IPS-18a (cell line): ENCODE measurements around the gene LIME1.
A peak's percentile ranks its signal among the peaks of the same experiment; 100 is the strongest.

Experiments used
- H3K27ac ChIP-seq: one replicate; pipeline ENCODE4 v1.5.1; 2013; ENCODE audit warnings: low read length
- H3K27me3 ChIP-seq: one replicate; pipeline ENCODE4 v1.6.1; 2013; ENCODE audit warnings: mild to moderate bottlenecking, low read length; ENCODE audit not compliant: control insufficient read depth, insufficient read depth
- H3K36me3 ChIP-seq: one replicate; pipeline ENCODE4 v1.6.1; 2013; ENCODE audit warnings: low read depth, low read length; ENCODE audit not compliant: control insufficient read depth
- H3K4me1 ChIP-seq: one replicate; pipeline ENCODE4 v1.6.1; 2013; ENCODE audit warnings: low read depth, low read length; ENCODE audit not compliant: control insufficient read depth
- H3K4me3 ChIP-seq: one replicate; pipeline ENCODE4 v1.5.1; 2013; ENCODE audit warnings: low read length
- H3K9ac ChIP-seq: one replicate; pipeline ENCODE4 v1.6.1; 2013; ENCODE audit warnings: mild to moderate bottlenecking, low read length, moderate library complexity
- H3K9me3 ChIP-seq: one replicate; pipeline ENCODE4 v1.6.1; 2013; ENCODE audit warnings: low read depth, low read length; ENCODE audit not compliant: control insufficient read depth

LIME1 gene

GRCh38 chr20:63738687-63739129 is 2.2 kb downstream of the LIME1 start:
- H3K27me3 ChIP-seq = no peaks in the 10 kb centered on the region
- peaks cover 4% of the 10 kb centered on the region for H3K4me1 ChIP-seq
- no peaks in the 10 kb centered on the region for H3K9me3 ChIP-seq
- peak overlapping the region; percentile 51 for H3K4me3 ChIP-seq
- peaks cover 5% of the 10 kb centered on the region for H3K36me3 ChIP-seq
- H3K9ac ChIP-seq = no peak overlapping the region
- H3K27ac ChIP-seq = no peak overlapping the region

- Histone ChIP-seq H3K4me3 (peak within 1 kb of the TSS; percentile 75), H3K4me1 (peaks cover 4% of the 10 kb centered on the region), H3K36me3 (peaks cover 8% of the 10 kb centered on the region)
Observed at GRCh38 chr20:63739130-63740069, 2.9 kb downstream of the LIME1 start, which contains the start of gene SLC2A4RG. TSS of gene SLC2A4RG (plus strand) at chr20:63739776. CDS start at chr20:63739913, 137 bp downstream.

GRCh38 chr20:63740070-63740626 is 3.7 kb downstream of the LIME1 start:
- no peaks in the 10 kb centered on the region for H3K9me3 ChIP-seq
- peaks cover 5% of the 10 kb centered on the region for H3K36me3 ChIP-seq
- H3K4me3 ChIP-seq = peak overlapping the region; percentile 75
- peak overlapping the region; percentile 48 for H3K9ac ChIP-seq
- H3K4me1 ChIP-seq = peaks cover 4% of the 10 kb centered on the region
- H3K27ac ChIP-seq = no peak overlapping the region
- H3K27me3 ChIP-seq = no peaks in the 10 kb centered on the region

More at GRCh38 chr20:63739130-63740069, 2.9 kb downstream of the LIME1 start, which contains the start of gene SLC2A4RG:
- Histone ChIP-seq H3K27ac (no peak within 1 kb of the TSS), H3K27me3 (no peaks in the 10 kb centered on the region), H3K9me3 (no peaks in the 10 kb centered on the region), H3K9ac (peak within 1 kb of the TSS; percentile 48)

GRCh38 chr20:63740627-63741353 is 4.3 kb downstream of the LIME1 start:
- Histone ChIP-seq H3K36me3 (peaks cover 5% of the 10 kb centered on the region), H3K4me3 (peak overlapping the region; percentile 75), H3K4me1 (peaks cover 4% of the 10 kb centered on the region), H3K9me3 (no peaks in the 10 kb centered on the region), H3K27me3 (no peaks in the 10 kb centered on the region), H3K9ac (peak overlapping the region; percentile 48), H3K27ac (no peak overlapping the region)

GRCh38 chr20:63741354-63741675 is 4.9 kb downstream of the LIME1 start:
- H3K36me3 ChIP-seq = peaks cover 5% of the 10 kb centered on the region
- peaks cover 4% of the 10 kb centered on the region for H3K4me1 ChIP-seq
- peak overlapping the region; percentile 48 for H3K9ac ChIP-seq
- no peak overlapping the region for H3K27ac ChIP-seq
- no peaks in the 10 kb centered on the region for H3K27me3 ChIP-seq
- no peaks in the 10 kb centered on the region for H3K9me3 ChIP-seq
- H3K4me3 ChIP-seq = peak overlapping the region; percentile 75

GRCh38 chr20:63741676-63742380 is 5.4 kb downstream of the LIME1 start:
- Histone ChIP-seq H3K4me1 (peaks cover 4% of the 10 kb centered on the region), H3K27ac (no peak overlapping the region), H3K4me3 (peak overlapping the region; percentile 75)

GRCh38 chr20:63742381-63743024 is 6.0 kb downstream of the LIME1 start:
- H3K36me3 ChIP-seq = peaks cover 5% of the 10 kb centered on the region
- no peak overlapping the region for H3K27ac ChIP-seq
- no peak overlapping the region for H3K9ac ChIP-seq

More at GRCh38 chr20:63741676-63742380, 5.4 kb downstream of the LIME1 start:
- Histone ChIP-seq H3K36me3 (peaks cover 5% of the 10 kb centered on the region), H3K27me3 (no peaks in the 10 kb centered on the region), H3K9me3 (no peaks in the 10 kb centered on the region), H3K9ac (no peak overlapping the region)

GRCh38 chr20:63743210-63743970 is 6.9 kb downstream of the LIME1 start:
- peaks cover 5% of the 10 kb centered on the region for H3K36me3 ChIP-seq
- H3K27ac ChIP-seq = no peak overlapping the region
- H3K27me3 ChIP-seq = no peaks in the 10 kb centered on the region
- peaks cover 4% of the 10 kb centered on the region for H3K4me1 ChIP-seq
- H3K4me3 ChIP-seq = no peak overlapping the region
- H3K9me3 ChIP-seq = no peaks in the 10 kb centered on the region
- no peak overlapping the region for H3K9ac ChIP-seq

More at GRCh38 chr20:63742381-63743024, 6.0 kb downstream of the LIME1 start:
- Histone ChIP-seq H3K4me3 (no peak overlapping the region), H3K9me3 (no peaks in the 10 kb centered on the region), H3K27me3 (no peaks in the 10 kb centered on the region), H3K4me1 (peaks cover 4% of the 10 kb centered on the region)

GRCh38 chr20:63744158-63744557 is 7.7 kb downstream of the LIME1 start:
- Histone ChIP-seq H3K9ac (no peak overlapping the region), H3K4me3 (no peak overlapping the region), H3K9me3 (no peaks in the 10 kb centered on the region), H3K27ac (no peak overlapping the region), H3K4me1 (peaks cover 4% of the 10 kb centered on the region), H3K27me3 (no peaks in the 10 kb centered on the region), H3K36me3 (peaks cover 5% of the 10 kb centered on the region)
